Amygdala (tissue), 56 donors: ENCODE measurements around the gene GRIK4.

Source experiments
- DNase-seq, 56 donors: peaks; one replicate each; lab custom pipeline; 2025; lab: John Stamatoyannopoulos, UW

Gene GRIK4

GRCh38 chr11:120858740-120859139 is 347.2 kb downstream of the GRIK4 start:
- DNase-seq = no peak

GRCh38 chr11:120859552-120860295 is 348.2 kb downstream of the GRIK4 start:
- DNase-seq = no peak

GRCh38 chr11:120863359-120863758 is 351.8 kb downstream of the GRIK4 start:
- no peak for DNase-seq

- DNase-seq = no peak
Measured at GRCh38 chr11:120867024-120867423, 355.5 kb downstream of the GRIK4 start.

- DNase-seq = no peak
Measured at GRCh38 chr11:120867531-120867930, 356.0 kb downstream of the GRIK4 start.

DNA sequence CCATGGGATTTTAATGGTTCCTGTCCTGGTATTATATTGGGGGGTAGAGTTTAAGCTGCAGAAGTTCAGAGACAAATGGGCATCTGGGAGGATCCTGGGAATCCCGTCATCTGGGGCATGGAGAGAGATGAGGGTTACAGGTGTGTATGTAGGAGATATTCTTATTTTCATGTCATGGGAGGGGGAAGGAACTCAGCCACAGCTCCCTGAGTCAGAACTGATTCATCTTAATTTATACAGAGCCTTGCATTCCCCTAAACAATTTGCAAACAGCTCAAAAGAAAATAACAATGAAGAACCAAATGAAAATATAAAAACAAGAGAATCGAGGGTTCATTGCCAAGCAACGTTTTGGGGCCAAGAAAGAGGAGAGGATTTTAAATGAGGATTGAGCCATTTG is 356.4 kb downstream of the GRIK4 start:
- DNase-seq = no peak

DNA sequence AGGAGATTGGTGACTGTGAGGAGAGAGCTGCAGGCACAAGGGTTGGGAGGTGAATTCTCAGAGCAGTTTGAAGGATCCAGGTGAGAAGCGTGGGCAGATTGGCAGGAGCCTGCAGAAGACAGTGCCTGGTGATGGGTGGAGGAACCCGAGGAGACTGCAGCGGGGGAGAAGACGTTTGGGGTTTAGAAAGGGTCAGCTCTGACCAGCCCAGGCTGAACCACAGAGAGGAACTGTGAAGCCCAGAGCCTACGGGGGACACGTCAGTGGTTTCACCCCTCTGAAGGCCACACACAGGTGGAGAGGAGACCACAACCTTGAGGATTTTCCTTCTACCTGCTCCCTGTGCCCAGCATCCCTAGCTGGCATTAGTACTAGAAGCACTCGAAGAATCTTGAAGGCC is 357.5 kb downstream of the GRIK4 start:
- DNase-seq = no peak

- peak in 6 of 56 donors; percentile 3 to 40 (median 14) for DNase-seq
Measured at GRCh38 chr11:120869516-120870011, 358.0 kb downstream of the GRIK4 start.

DNA sequence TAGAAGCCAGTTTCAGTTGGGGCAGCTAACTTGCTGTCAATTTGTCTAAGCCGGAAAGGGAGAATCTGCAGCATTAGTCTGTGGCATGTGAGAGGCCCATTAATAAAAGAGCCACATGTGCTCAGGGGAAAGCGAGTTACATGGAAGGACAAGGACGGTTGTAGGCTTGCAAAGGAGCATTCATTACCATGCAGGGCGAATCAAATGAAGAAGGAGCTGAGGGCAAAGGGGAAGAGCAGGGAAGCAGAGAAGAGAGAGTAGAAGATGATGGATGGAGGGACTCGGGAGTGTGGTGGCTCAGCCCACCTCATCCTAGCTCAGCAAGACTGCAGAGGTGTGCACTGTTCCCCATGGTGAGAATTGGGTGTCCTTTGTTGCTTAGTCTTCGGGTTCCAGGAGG is 359.6 kb downstream of the GRIK4 start:
- DNase-seq = no peak

DNA sequence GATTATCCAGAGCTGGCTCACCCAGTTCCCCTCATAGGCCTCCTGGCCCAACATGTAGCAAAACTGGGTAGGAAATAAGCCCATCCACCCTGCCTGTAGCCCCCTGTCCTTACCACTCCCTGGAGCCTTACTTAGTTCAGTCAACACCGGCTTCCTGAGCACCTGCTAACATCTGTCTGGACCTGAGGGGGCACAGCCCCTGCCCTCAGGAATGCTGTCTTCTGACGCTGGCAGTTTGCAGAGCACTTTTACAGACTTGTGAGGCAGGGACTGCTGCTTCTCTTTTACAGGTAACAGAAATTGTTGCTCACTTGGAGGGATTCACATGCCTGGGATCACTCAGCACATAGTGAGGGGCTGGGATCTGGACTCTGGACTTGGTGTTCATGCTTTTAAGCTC is 360.4 kb downstream of the GRIK4 start:
- no peak for DNase-seq

- no peak for DNase-seq
Measured at GRCh38 chr11:120873966-120874735, 362.6 kb downstream of the GRIK4 start.

DNA sequence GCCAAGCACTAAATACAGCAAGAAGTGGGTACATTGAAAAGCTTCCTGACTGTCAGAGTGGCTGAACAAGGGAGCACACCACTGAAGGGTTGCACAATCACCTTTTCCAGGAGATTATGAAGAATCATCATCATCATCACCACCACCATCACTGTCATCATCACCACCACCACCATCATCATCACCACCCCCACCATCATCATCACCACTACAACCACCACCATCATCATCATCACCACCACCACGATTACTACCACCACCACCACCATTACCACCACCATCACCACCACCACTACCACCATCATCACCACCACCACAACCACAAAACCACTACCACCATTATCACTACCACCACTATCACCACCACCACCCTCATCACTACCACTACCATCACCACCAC is 364.4 kb downstream of the GRIK4 start:
- no peak for DNase-seq

DNA sequence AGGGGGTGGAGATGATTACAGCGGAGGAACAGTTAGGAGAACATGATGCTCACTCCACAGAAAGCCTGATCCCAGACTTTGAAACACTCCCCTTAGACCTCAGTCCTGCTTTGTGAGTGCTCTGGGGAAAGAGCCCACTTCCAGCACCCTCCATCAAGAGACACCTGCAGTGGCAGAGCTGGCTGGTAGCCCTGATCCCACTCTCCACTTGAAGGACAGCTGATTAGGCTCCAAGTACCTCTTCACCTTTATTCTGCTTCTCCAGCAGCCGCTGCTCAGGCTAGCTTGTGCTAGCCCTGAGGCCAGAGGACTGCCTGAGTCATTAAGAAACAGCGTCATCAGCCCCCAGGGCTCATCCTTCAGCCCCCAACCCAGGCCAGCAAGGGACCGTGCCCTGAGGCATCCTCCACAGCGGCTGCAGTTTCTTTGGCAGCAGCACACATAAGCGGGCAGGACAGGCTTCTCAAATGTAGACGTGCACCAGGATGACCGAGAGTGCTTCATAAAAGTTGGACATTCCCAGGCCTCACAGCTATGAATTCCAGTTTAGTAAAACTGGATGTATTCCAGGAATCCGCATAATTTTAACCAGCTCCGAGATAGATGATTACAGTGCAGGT is 366.3 kb downstream of the GRIK4 start:
- no peak for DNase-seq

DNA sequence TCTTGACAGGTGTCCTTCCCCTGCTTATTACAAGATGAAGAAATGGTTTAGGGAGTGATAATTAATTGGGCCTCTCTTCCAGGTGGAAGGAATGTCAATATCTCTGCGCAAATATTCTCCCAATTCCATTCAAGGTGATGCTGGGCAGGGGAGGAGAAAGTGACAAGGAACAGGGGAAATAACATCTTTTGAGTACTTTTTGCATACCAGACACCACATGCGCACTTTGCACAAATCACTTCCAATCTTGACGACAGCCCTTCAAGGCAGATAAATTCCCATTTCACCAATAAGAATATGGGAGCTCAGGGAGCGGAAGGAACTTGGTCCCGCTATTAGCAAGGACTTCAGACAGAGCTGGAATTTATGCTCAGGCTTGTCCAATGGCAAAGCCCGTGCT is 367.2 kb downstream of the GRIK4 start:
- no peak for DNase-seq

DNA sequence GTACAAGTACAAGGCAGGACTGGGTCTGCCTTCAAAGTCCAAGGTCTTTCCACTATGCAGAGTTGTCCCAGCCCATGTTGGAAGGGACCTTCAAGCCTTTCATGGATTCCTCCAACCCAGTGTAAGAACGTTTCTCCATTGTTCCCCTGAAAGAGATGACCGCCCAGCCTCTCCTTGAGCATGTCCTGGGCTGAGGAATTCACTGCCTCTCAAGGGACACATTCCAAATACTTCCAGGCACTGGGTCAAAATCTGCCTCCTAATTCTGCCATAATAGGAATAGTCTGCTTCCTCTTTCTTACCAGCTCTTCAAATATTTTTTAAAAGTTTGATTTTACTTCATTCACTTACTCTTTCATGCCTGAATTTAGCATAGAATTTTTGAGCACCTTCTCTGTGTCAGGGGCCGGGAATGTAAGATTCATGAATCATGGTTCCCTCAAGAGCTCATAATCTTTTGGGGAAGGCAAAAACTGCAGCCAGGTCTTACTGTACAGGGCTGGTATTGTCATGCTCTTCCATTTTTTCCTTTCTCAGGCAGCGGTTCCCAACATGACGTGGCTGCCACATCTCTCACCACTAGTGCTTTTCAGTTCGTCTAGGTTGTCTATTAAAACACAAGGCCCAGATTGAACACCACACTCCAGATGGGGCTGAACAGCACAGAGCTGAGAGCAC is 369.1 kb downstream of the GRIK4 start:
- no peak for DNase-seq

GRCh38 chr11:120881596-120881995 is 370.0 kb downstream of the GRIK4 start:
- no peak for DNase-seq

DNA sequence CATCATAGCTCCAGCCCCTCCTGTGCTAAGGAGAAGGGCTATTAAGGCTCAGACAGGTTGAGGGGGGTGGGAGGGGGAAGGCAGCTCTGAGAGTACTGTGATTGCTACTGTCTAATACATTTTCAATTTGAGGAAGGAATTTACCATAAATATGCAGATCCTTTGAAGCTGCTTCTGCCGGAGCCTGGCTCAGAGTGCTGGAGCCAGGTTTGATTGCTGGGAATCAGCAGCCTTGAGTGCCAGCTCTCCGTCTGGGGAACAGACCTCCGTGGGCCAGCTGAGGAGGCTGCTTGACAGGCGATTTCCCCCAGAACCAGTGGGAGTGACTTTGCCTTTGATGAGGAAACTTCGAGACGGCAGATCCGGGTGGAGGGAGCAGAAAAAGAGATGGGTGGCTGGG is 370.6 kb downstream of the GRIK4 start:
- no peak for DNase-seq

GRCh38 chr11:120883404-120884080 is 372.0 kb downstream of the GRIK4 start:
- peak in 9 of 56 donors; percentile 4 to 55 (median 10) for DNase-seq

DNA sequence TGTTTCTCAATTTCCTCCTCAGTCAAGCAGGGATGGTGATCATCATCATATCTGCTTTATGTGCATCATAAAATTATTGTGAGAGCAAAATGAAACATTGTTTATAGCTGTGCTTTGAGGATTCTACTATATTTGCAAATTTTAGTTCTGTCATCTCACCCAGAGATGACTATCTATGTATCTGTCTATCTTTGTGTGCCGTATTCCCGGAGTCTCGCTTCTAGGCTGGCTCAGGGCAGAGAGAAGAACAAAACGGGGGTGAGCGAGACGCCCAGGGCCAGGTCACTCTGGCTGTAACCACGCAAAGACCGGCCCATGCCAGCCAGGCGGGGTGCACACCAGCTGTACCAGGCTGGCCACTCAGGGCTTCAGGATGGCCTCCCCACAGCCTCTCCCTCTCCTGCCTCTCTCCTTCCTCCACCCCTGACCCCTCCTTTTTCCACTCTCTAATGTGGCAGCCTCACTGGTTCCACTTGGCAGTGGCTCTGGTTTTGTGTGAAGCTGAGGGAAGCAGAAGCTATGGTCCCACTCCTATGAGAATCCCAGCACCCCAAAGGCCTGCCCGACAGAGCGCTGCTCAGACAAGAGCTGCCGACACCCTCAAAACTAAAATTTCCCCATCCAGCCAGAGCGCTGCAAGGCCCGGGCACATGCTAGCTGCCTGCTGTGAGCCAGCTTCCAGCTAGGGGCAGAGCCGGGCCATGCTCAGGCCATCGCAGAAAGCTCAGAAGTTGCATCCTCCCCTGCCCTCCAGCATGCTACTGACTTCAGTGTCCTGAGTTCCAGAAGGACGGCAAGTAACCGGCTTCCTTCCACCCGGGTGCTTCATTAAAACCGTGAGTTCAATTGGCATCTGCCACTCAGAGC is 372.8 kb downstream of the GRIK4 start:
- no peak for DNase-seq
